HG03066 (cell line): ENCODE results near the gene TTC34.

Source experiments
- ATAC-seq: cut with Tn5 transposase; IDR thresholded peaks from one replicate; pipeline ENCODE4 v1.9.1; 2021; ENCODE audit warnings: low read depth; ENCODE audit not compliant: unreplicated experiment

Gene TTC34

DNA sequence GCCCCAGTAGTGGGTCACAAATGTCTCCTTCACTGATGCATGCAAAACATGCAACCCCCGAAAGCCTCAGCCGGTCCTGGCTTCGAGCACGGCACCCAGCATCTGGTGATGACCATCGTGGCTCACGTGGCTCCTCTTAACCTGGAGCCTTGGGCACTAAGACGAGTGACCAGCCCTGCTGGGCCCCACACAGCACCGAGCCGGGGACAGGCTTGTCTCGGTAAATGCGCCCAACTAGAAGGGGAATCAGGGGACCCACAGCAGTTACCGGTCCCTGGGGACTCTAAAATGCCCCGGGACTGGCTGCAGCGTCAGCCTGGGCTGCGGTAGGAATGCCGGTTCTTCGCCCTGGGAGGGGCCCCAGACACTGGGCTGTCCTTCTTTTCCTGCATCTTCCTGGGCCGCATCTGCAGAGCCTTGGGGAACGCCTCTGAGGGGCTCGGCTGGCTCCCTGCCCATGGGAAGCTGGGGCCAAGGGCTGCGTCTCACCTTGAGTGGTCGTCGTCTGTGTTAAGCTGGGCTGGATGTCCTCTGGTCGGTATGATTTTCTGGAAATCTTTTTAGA, 13.1 kb upstream of the TTC34 start:
- no peak for ATAC-seq

DNA sequence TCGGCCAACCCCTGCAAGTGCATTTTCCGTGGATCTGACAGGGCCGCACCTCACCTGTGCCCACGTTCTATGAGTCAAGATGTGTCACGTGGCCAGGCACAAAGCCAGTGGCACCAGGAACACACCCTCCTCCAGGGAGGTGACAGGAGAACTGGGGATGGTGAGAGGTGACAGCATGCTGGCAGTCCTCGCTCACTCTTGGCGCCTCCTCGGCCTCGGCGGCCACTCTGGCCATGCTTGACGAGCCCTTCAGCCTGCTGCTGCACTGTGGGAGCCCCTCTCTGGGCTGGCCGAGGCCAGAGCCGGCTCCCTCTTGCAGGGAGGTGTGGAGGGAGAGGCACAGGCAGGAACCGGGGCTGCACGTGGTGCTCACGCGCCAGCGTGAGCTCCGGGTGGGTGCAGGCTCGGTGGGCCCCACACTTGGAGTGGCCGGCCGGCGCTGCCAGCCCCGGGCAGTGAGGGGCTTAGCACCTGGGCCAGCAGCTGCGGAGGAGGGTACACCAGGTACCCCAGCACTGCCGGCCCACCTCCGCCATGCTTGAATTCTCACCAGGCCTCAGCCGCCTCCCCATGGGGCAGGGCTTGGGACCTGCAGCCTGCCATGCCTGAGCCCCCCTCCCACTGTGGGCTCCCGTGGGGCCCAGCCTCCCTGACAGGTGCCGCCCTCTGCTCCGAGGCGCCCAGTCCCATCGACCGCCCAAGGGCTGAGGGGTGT, 11.6 kb upstream of the TTC34 start:
- no peak for ATAC-seq

GRCh38 chr1:2812136-2812535, 10.6 kb upstream of the TTC34 start:
- no peak for ATAC-seq

GRCh38 chr1:2811533-2811918, 10.0 kb upstream of the TTC34 start:
- no peak for ATAC-seq

DNA sequence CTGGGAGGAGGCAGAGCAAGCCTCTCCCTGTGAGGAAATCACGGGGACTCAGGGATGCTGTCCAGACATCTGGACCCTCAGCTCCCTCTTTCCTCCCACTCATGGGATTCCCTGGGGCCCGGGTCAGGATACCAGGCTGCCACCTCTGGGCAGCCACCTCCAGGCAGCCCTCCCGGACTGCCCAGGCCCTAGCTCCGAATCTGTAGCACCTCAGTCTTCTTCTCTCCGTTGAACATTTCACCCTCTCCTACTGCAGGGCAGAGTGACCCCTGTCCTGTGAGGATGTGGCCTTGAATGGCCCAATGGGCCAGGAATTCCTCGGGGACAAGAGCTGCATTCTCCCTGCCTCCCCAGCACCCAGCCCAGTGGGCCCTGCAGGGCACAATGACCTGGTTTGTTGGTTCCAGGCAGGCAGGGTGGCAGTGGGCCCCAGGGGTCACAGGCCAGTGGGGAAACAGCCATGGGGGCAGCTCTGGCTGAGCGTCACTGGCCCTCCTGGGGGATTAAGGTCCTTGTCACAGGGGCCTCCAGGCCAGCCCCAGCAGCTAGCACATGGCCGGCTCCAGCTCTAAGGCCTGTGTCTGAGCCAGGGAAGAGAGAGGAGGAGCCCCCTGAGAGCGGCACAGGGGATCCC, 9.5 kb upstream of the TTC34 start:
- ATAC-seq = no peak

DNA sequence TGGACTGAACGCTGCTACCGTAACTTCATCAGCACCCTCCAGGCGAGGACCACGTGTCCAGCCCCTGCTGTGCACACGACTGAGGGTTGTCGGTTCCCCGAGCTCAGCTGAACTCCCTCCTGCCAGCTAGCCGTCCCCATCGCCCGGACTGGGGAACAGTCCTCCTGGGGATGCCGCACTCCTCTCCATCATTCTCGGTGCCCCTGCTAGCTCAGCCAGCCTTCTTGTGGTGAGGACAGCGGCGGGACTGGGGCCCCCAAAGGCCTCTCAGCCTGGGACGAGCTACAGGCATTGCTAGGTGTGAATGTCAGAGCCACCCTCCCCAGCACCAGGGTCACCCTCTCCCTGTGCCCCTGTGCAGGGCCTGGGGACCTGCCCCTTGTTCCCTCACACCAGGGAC, 8.8 kb upstream of the TTC34 start:
- ATAC-seq = no peak

- ATAC-seq = no peak
These were observed 8.2 kb upstream of the TTC34 start for GRCh38 chr1:2809656-2810055.

- no peak for ATAC-seq
These were observed 7.5 kb upstream of the TTC34 start for GRCh38 chr1:2808831-2809605.

GRCh38 chr1:2808386-2808705, 6.9 kb upstream of the TTC34 start:
- no peak for ATAC-seq

GRCh38 chr1:2807678-2808385, 6.3 kb upstream of the TTC34 start:
- no peak for ATAC-seq

DNA sequence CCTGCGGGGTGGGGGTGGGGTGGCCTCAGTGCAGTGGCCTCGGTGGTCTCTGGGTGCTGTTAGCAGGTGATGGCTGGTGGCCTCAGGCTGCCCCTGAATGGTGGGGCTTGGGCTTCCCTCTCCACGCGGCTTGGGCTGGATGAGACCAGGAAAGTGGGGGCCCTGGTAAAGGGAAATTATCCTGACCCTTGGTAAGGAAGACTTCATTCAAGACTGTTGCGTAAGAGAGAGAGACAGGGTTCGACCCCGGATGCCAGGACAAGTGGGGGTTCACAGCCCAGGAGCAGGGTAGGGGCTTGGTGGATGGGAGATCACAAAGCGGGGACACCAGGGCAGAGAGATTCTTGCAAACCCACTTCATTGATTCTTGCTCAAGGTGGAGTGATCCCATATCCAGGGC, 5.5 kb upstream of the TTC34 start:
- no peak for ATAC-seq

DNA sequence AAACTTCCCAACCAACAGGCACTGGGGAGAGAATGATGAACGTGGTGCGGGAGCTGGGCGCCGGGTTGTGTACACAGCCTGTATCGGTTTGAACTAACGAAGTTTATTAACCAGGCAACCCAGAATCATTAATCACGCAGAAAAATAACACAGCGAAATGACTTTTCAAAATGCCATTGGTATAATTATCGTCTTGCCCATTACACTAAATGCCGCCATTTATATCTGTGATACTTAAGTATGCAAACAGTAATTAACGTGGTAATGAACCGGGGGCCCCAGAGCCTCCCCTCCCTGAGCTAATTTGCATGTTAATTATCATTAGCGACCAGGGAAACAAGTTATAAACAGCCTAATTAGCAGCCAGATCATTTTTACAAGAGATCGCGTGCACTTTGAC, 5.1 kb upstream of the TTC34 start:
- no peak for ATAC-seq

DNA sequence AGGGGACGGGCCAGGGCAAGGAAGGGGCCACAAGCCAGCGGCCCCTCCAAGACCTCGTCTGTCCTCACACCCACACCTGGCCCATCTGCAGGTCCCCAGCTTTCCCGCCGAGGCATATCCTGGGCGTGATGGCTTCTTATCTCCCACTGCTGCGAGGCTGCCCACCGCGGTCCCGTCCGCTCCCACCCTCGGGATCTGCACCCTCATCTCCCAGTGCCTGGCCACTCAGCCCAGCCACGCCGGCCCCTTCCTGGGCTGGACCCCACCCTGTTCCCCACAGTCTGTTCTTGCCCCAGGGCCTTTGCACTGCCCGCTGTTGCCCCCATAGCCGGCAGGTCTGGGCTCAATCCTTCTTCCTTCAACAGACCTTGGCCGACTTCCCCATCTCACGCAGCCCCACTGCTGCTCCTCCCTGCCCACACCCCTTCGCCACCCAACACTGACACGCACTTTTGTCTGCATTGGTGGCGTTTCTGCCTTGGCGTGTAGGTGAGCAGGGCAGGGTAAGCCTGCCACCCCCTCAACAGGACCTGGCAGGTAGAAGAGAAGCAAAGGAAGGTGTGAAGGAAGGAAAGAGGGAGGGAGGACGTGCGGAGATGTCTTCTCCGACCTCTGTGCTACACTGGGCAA, 4.4 kb upstream of the TTC34 start:
- ATAC-seq = no peak

DNA sequence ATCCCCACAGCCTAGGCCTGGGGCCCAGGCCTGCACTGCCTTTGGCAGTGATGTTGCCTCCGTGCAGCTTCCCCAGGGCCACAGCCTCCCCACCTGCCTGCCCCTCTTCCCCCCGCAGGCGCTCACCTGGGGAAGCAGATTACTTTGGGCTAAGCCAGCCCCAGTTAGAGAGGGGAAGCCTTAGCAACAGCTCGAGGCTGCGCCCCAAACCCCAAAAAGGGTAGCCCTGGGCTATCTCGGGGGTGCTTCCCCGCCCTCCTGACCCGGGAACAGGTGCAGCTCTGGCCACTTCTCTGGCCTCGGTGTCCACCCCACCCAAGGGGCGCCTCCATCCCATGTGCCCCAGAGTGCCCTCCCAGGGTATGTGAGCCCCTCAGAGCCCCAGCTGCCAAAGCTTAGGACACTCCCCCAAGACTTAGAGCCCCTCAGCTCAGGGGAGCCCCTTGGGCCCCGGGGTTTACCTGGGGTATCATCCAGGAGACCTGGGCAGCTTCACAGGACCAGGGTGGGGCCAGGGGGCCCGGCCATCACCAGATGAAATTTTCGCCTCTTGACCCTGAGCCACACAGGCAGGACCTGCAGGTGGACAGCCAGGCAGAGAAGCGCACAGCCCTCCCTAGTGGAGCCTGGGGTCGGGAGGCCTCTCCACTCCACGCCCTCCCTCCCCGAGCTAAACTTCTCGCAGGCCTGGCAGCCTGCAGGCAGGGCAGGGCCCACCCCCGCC, 3.3 kb upstream of the TTC34 start:
- ATAC-seq = no peak

- no peak for ATAC-seq
These were observed 2.6 kb upstream of the TTC34 start for GRCh38 chr1:2803931-2804627.

DNA sequence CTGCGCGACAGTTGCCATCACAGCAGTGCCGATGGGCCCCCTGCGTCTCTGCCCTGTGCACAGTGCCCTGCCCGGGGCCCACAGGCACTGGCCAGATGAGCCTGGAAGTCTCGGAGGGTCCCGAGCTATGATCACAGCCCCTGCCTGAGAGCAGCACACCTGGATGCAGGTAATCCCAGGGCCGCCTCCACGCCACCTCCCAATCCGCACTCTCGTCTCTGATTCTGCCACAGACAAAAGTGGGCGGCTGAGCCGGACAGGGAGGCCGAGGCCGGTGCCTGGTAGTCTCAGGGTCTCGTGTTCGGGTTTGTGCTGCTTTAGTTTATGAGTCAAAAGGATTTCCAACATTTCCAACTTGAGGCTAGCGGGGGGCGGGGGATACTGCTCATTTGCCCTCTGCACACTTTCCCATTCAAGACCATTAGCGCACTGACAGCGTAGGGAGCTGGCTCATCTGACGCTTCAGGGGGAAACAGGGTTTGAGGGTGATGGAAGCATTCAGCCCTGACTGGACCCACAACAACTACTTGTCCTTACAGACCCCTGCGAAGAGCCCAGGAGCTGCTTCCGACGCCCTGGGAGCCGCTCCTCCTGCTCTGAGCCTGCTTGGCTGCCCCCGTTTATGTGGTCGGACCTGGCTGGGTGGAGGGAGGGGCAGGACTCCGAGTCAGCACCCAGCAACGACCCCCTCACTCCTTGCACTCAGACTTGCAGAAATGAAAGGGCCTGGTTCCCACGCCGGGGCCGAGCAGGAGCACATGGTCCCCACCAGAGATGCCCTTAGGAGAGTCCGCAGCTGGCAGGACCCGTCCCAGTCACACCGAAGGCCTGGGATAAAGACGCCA, 1.8 kb upstream of the TTC34 start:
- ATAC-seq = no peak

- ATAC-seq = no peak
These were observed 998 bp upstream of the TTC34 start for GRCh38 chr1:2802421-2802961.

GRCh38 chr1:2801046-2801445, 447 bp downstream of the TTC34 start:
- no peak for ATAC-seq
